ENCODE measurements around the gene RAB3GAP1.

RAB3GAP1 gene

DNA sequence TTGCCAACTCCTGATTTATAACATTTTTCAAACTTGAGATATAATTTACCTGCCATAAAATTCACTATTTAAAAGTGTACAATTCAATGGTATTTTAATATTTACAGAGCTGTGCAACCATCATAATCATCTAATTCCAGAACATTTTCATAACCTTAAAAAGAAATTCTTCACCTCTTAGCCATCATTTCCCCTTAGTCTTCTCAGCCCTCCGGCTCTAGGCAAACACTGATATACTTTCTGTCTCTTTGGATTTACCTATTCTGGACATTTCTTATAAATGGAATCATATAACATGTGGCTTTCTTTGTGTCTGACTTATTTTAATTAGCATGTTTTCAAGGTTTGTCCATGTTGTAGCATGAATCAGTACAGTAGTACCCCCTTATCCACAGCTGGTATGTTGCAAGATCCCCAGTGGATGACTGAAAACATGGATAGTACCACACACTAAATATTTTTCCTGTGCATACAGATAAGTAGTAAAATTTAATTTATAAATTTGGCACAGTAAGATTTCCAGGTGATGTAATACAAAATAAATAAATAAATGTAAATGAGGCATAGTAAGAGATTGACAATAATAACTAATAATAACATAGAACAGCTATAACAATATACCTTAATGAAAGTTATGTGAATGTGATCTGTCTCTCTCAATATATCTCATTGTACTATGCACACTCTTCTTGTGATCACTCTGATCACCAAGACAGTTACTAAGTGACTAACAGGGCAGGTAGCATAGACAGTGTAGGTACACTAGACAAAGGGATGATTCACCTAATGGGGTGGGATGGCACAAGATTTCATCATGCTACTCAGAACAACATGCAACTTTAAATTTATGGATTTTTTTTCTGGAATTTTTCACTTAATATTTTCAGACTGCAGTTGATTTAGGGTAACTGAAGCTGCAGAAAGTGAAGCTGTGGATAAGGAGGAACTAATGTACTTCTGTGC is 73.1 kb downstream of the RAB3GAP1 start:
- TF ChIP-seq, protein P1, sequence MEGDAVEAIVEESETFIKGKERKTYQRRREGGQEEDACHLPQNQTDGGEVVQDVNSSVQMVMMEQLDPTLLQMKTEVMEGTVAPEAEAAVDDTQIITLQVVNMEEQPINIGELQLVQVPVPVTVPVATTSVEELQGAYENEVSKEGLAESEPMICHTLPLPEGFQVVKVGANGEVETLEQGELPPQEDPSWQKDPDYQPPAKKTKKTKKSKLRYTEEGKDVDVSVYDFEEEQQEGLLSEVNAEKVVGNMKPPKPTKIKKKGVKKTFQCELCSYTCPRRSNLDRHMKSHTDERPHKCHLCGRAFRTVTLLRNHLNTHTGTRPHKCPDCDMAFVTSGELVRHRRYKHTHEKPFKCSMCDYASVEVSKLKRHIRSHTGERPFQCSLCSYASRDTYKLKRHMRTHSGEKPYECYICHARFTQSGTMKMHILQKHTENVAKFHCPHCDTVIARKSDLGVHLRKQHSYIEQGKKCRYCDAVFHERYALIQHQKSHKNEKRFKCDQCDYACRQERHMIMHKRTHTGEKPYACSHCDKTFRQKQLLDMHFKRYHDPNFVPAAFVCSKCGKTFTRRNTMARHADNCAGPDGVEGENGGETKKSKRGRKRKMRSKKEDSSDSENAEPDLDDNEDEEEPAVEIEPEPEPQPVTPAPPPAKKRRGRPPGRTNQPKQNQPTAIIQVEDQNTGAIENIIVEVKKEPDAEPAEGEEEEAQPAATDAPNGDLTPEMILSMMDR (conservative IDR thresholded peaks at IDR 0.05; ENCODE audit: low read depth, low read length): no peak
- no peak overlapping the region for H3K4me3 ChIP-seq (ENCODE audit: low read depth, low read length)
- DNase-seq (ENCODE audit: low read depth): peak; percentile 32

DNA sequence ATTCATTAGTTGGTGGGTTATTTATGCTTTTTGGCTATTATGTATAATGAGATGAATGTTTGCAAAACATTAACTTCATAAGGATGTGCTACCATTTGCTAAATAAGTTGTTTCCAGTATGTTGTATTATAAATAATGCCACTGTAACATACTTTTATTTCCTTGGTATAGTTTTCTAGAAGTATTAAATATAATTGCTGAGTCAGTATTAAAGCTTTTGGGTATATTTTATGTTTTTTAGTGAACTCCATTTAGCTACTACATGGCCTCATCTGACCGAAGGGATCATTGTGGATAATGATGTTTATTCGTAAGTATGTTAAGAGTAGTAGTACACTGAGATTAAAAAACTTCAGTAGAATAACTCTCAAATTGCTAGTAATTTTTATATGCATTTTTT is 73.8 kb downstream of the RAB3GAP1 start:
- TF ChIP-seq, protein P1 (conservative IDR thresholded peaks at IDR 0.05; ENCODE audit: low read depth, low read length): no peak
- DNase-seq (ENCODE audit: low read depth): no peak
- no peak overlapping the region for H3K4me3 ChIP-seq (ENCODE audit: low read depth, low read length)

DNA sequence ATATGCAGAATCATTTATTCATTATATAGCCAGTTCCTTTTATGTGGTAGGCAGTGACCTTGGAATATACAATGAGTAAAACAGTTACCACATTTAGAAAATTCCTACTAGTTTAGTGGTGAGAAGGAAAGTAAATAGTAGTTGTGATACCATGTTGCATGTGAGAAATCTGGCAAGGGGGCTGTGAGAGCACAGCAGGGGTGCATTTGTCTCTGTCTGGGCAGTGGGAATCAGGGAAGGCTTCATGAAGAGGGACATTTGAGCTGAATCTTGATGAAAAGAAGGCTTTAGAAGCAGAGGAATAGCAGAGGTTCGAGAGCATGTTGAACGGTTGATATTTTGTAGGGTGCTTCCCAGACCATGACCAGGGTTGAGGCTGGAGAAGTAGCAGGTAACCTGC is 78.7 kb downstream of the RAB3GAP1 start:
- DNase-seq (ENCODE audit: low read depth): no peak
- H3K4me3 ChIP-seq (ENCODE audit: low read depth, low read length): no peak overlapping the region
- TF ChIP-seq, protein P1 (conservative IDR thresholded peaks at IDR 0.05; ENCODE audit: low read depth, low read length): no peak

DNA sequence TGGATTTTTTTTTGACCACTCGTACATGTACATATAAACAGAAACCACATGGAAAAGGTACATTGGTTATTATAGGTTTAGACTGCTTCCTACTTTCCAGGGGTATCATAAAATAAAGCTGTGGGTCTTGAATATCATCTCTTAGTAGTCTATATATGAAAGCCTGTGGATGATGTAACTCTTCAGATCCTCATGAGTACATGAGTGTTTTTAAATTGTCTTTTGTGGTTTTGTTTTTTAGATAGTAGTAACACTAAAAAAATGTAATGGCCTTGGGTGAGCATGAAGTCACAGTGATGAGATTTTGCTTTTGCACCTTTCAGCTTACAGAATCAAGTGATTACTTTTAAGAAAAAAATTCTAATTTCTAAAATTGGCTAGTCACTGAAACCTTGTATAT is 80.2 kb downstream of the RAB3GAP1 start:
- DNase-seq (ENCODE audit: low read depth): peak; percentile 67
- TF ChIP-seq, protein P1 (conservative IDR thresholded peaks at IDR 0.05; ENCODE audit: low read depth, low read length): no peak
- no peak overlapping the region for H3K4me3 ChIP-seq (ENCODE audit: low read depth, low read length)

DNA sequence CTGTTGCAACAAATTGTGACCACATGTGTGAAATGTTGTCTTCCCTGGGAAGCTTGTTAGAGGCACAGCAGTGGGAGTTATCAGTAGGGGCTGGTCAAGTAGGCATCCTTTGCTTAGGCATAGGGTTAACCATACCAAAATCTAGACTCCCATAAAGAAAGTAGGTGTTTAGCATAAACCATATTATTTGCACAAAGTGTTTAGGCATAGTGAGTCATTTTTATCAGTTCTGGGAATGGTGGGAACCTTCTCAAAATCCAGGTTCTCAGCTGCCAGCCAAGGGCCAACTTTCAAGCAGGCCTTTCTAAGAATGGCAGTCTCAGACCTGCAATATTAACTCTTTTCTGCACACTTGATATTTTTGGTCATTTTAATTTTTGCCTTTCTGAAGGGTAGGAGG is 88.5 kb downstream of the RAB3GAP1 start:
- TF ChIP-seq, protein P1 (conservative IDR thresholded peaks at IDR 0.05; ENCODE audit: low read depth, low read length): no peak
- DNase-seq (ENCODE audit: low read depth): no peak
- H3K4me3 ChIP-seq (ENCODE audit: low read depth, low read length): no peak overlapping the region

DNA sequence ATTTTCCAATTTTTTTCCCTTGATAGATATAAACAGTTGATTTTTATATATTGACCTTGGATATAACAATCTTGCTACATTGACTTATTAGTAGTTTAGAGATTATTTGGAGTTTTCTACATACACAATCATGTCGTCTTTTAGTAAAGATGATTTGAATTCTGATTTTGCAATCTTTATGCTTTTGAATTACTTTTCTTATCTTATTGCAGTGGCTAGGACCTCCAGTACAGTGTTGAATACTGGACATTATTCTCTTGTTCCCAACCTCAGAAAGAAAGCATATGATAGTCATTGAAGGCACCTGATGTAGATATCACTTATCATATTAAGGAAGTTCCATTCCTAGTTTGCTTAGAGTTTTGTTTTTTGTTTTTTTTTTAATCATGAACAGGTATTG is 90.2 kb downstream of the RAB3GAP1 start:
- DNase-seq (ENCODE audit: low read depth): no peak
- TF ChIP-seq, protein P1 (conservative IDR thresholded peaks at IDR 0.05; ENCODE audit: low read depth, low read length): no peak
- no peak overlapping the region for H3K4me3 ChIP-seq (ENCODE audit: low read depth, low read length)

DNA sequence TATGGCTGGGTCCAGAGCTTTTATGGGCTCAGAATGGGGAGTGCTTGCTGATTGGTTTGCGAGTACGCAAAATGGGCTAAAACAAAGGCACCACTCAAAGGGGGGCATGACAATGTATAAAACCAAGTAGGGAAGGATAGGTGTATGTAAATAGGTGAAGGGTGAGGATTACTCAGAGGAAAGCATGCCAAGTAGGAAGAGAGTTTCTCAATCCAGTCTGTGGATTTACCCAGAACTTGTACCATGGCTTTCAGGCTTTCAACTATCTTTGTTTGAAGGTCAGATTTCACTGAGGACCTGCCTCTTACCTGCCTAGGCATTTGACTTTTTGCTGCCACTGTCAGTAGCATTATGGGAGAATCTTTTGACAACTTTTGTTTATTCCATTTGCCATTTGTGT is 92.3 kb downstream of the RAB3GAP1 start:
- TF ChIP-seq, protein P1 (conservative IDR thresholded peaks at IDR 0.05; ENCODE audit: low read depth, low read length): no peak
- DNase-seq (ENCODE audit: low read depth): peak; percentile 34
- H3K4me3 ChIP-seq (ENCODE audit: low read depth, low read length): no peak overlapping the region
